GM10847 (cell line): ENCODE results near the gene CCDC148.

Experiments
- POLR2A ChIP-seq: IDR thresholded peaks from 2 replicates; pipeline ENCODE4 v1.6.1; 2011; ENCODE audit not compliant: insufficient read length; ENCODE audit errors: extremely low read depth

Gene CCDC148

DNA sequence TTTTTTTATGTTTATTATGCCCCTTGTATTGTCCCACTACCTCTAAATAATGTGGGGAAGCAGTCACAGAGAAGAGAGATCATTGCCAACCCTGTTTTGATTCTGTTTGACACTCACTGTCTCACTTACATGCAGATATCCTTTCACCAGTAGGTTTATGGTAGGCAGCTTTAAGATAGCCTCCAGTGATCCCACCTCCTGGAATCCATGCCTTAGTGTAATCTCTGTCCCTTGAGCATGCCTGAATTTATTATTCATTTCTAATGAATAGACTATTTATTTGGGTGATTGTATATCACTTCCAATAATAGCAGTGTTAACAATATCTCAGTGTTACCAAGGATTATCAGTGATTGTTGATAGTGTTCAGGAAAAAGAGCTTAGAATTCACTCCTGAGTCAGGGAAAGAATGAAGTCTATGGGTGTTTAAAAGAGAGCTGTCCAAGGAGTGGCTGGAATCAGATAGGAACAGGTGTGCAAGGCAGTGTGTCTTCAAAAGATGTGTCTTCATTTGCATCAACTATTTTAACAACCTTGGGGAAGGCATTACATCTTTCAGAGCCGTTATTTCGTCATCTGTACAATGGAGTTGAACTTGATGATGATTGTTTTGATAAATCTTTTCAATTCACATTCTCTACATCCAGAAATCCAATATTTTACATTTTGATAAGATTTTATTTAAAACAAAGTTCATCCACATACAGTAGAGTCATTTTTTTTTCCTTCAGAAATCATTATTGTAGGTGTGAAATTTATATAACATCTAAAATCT lies 32.1 kb upstream of the CCDC148 start:
- TF ChIP-seq POLR2A = no peak

DNA sequence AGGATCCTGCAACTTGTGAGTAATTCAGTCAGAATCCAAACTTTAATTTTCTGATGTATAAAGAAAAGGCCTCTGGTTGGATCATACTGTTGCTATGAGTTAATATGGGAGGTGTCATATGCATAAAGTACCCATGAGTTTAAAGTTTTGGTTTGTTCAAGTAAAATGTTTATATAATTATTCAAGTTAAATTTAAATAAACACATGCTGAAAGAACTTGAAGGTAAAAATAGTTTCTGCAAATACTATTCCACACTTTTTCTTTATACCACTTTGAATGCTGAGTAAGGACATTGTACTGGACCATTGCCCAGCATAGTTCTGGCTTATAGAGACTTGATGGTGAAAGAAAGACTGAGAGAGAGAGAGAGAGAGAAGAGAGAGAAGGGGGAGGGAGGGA lies 30.9 kb upstream of the CCDC148 start:
- TF ChIP-seq POLR2A = no peak

DNA sequence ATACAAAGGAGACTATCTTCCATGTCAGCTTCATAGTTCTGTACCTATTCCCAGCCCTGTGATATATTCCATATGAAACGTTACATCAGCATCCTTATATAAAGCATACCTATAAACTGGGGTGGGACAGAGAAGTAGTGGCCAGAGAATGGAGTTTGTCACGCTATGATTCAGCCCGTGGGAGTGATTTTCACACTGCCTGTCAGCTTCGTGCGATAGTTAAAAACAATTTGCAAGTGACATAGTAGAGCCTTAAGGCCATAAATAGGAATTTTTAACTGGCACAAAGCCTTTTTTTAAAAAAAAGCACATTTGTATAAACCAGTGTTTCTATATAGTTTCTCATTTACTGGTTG lies 30.4 kb upstream of the CCDC148 start:
- no peak for TF ChIP-seq POLR2A

DNA sequence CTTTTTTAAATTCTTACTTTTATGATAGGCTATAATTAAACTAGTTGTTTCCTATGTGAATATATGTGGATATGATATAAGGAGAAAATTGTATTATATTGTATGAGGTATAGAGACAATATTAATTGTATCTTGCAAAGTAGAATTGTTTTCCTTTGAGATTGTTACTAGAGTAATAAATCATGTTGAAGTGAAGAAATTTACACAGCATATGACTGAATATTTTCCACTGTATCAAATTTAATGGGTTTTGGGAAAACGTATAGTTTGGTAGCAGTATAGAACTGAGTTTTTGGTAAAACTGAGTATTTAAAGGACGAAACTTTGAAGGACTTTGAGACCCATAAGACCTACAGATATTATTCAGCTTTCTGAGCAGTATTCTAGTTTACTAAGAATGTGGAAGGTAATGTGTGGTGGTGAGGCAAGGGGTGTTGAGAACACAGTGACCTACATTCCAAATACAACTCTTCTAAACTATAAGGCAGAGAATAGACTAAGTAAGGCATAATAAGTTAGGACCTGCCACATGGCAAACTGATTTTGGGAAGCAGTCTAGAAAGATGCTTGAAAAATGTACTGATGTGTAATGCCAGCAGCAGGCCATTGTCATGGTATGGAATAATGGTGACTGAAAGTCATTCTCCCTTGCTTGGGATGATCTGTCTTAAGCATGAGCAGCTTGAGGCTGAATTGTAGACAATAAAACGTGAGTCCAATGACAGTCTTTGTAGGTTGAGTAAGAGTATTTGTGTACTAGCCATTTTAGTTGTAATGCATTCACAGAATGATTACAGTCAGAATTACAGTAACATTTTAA lies 29.8 kb upstream of the CCDC148 start:
- TF ChIP-seq POLR2A = no peak

DNA sequence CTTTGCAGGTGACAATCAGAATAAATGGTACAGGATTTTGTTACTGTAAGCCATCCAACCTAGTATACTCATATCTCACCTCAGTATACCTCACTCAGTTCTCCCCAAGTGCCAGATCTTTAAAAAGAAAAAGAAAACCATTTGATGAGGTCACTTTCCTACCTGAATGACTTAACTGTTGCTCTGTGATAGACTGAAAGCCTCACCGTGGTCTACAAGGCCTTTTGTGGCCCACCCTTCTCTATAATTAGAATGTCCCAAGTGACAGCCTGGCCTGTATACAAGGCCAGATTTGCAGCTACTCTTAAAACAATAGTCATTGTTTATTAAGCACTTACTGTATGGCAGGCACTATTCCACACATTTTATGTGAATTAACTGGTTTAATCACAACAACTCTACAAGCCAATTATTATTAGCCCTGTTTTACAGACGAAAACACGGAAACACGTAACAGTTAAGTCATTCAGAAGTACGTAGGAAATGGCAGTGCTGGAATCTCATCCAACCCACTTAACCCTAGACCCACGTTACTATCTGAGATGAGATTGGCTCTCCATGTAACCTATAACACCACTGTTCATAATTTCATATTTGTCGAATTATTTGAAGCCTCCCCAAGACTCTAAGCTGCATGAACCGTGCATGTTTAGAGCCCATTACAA lies 28.5 kb upstream of the CCDC148 start:
- no peak for TF ChIP-seq POLR2A

DNA sequence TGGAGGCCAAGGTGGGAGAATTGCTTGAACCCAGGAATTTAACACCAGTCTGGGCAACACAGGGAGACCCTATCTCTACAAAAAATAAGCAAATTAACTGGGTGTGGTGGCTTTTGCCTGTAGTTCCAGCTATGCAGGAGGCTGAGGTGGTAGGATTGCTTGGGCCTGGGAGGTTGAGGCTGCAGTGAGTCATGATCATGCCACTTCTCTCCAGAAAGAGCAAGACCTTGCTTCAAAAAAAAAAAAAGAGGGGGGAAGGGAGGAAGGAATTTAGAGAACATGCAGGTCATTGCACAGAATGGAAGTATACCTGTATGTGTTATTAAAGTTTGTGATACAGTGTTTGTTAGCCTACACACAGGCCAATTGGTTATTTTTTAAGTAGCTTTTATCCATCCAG lies 26.0 kb upstream of the CCDC148 start:
- no peak for TF ChIP-seq POLR2A

DNA sequence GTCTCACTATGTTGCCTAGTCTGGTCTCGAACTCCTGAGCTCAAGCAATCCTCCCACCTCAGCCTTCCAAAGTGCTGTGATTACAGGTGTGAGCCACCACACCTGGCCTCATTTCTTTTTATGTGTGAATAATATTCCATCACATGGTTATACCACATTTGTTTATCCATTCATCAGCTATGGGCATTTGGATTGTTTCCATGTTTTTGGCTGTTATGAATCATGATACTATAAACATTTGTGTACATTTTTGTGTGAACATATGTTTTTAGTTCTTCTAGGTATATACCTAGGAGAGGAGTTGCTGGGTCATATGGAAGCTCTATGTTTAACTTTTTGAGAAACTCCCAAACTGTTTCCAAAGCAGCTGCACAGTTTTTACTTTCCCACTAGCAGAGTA lies 24.6 kb upstream of the CCDC148 start:
- TF ChIP-seq POLR2A = no peak

DNA sequence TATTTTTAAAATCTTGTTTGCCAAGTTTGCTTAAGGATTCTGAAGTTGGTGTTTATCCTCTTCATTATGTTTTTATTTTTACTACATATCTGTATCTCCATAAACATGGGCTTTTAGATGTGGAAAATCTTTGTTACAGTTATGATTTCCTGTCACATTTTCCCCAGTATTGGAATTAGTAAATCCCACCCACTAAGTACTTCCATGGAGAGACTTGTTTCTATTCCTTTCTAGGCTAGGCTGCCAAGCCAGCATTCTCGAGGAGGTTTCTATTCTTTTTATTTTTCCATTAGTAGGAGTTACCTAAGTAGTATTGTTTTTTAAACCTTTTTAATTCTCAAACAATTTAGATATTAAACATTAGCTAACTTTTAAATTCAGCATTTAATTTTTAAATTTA lies 22.3 kb upstream of the CCDC148 start:
- TF ChIP-seq POLR2A = no peak

DNA sequence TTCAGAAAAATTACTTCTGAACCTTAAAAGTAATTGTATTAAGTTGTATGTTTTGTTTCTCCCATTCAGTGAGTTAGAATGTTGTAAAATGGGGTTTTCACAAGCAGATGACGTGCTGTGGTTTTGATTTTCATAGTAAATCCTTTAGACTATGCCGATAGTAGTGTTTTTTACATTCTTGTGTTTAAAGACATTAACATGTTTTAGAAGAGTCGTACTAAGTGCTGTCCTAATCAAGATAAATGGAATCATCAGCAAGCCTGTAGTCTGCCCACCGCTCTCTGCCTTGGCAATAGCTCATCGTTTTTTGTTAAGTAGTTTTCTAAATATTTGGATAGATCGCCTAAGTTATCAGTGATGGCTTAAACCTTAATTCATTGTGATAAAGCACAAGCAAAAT lies 21.7 kb upstream of the CCDC148 start:
- no peak for TF ChIP-seq POLR2A

DNA sequence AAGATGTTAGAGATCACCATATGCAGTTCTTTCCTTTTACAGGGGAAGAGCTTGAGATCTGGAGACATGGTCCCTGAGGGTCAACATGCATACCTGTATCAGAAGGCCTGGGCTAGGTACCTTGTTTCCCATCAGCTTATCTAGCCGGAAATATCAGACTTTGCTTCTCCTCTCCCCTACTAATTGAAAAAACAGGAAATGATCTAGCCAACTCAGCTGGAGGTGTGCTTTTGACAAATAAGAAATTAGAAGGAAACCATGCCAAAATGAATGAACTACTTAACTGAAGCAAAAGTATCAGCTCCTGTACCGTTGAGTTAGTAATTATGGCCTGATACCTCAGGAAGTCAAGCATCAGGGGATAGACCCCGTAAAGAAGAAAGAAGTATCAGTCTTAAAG lies 20.6 kb upstream of the CCDC148 start:
- no peak for TF ChIP-seq POLR2A

DNA sequence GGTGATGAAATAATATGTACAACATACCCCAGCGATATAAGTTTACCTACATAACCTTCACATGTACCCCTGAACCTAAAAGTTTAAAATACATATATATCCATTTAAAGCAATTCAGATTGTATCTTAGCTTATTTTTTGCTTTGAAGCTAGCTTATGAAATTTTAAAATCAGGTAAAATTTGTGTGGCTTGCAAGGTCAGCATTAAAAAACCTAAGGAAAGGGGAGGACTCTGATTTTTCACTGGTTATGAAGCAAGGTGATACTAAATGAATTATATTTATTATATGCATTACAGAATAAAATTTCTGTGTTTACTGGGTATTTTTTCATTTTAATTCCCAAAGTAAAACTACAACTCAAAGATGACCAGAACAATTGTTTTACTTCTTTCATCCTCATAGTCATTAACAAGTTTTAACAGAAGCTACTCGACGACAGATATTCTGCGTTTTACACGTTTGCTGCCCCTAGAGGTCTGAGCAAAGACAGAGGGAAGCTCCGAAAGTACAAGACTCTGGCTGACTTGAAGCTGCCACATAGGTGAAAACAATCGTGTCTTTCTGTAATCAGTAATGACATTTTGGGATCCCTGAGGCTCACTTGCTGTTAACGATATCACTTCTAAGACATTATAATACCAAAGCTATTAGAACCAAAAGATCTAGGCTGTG lies 17.3 kb upstream of the CCDC148 start:
- TF ChIP-seq POLR2A = no peak

DNA sequence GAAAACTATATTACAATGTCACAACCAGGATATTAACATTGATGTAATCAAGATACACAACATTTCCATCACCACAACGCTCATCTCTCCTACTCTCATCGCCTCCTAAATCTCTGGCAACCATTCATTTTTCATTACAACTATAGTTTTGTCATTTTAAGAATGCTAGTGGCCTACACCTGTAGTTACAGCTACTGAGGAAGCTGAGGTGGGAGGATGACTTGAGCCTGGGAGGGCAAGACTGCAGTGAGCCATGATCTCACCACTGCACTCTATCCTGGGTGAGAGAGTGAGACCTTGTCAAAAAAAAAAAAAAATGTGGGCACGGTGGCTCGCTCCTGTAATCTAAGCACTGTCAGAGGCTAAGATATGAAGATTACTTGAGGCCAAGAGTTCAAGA lies 10.7 kb upstream of the CCDC148 start:
- no peak for TF ChIP-seq POLR2A

DNA sequence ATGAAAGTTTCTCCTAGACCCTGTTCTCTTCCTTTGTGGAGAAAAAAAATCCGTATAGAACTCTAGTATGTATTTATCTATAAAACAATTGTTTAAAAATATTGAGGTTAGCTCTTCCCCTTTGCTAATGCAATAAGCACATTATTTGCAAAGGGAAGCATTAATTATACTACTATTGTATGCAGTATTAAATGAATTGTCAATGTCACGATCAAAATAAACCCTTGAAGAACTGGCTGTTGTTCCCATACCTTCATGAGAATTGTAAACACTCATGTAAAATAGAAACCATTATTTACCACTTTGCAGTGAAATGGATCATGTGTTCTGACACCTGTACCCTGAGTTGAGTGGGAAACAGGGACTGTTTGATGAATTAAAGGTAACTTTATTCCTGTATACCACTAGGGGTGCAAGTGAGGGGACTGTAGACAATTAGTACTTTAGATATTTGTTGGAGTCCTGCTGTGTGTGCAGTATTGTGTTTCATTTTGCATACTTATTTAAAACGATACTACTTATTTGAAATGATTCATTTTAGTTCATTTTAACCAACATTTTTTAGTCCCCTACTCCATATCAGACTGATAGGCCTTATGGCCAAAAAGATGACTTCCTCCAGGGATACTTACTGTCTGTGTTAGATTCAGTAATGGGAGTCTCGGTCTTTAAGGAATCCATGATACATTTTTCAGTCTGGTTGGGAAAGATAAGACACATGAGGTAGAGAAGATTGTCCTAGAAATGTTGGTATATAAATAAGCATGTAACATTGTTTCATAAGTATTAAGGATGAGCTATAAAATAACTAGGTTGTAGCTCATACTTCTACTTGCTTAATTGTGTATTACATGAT lies 8.1 kb upstream of the CCDC148 start:
- TF ChIP-seq POLR2A = no peak

DNA sequence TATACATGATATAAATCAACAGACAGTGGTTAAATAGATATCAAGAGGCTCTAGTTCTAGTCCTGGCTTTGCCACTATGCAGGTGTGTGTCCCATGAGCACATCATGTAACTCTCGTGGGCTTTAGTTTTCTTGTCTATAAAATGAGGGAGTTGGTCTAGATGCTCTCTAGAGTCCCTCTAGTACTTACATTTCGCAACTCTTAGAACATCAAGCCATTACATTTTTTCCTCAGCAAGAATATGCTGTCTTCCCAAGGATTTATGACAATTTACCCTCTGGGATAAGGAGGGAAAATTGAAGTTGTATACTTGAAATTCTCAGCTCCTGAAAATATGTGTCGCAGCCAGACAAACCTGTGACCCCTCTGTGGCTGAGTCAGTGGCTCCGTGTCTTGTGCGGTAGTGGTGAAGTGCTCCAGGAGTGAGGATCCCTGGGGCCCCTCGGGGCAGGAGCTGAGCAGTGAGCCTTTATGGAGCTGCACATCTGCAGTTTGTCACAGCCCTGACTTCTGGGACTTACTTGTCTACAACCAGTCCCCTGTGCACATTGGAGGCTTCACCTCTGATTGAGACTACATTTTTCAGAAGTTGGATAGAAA lies 7.0 kb upstream of the CCDC148 start:
- TF ChIP-seq POLR2A = no peak
